H1 (cell line): ENCODE data around the gene FOXC1. TPM values are rescaled to one million over a fixed set of nuclear protein-coding genes. Genes with fewer than 3 reads are reported as not detected.

Experiments
- EP300 ChIP-seq, 2 experiments: IDR thresholded peaks; 1 replicate in 1 of 2; 2 replicates in 1 of 2; pipeline ENCODE4 v1.6.1; 2011 to 2012; ENCODE audit warnings: low read depth in 2 of 2, low read length in 2 of 2, mild to moderate bottlenecking in 2 of 2, borderline replicate concordance in 1 of 2, inconsistent platforms in 1 of 2, moderate library complexity in 1 of 2
- POLR2A ChIP-seq, 2 experiments: IDR thresholded peaks; 1 replicate in 1 of 2; 2 replicates in 1 of 2; pipeline ENCODE4 v1.6.1; 2011; ENCODE audit warnings: low read depth in 2 of 2, low read length in 2 of 2, mild to moderate bottlenecking in 2 of 2; ENCODE audit errors: control extremely low read depth in 1 of 2
- POLR2AphosphoS5 ChIP-seq: IDR thresholded peaks from 2 replicates; pipeline ENCODE4 v1.6.1; 2011; ENCODE audit warnings: low read depth, low read length
- RBBP5 ChIP-seq: IDR thresholded peaks from 2 replicates; pipeline ENCODE4 v1.7.1; 2012; ENCODE audit warnings: low read depth, mild to moderate bottlenecking, inconsistent platforms, low read length, moderate library complexity, borderline replicate concordance
- SP2 ChIP-seq: IDR thresholded peaks from 2 replicates; pipeline ENCODE4 v1.6.1; 2012; ENCODE audit warnings: mild to moderate bottlenecking, low read length, inconsistent platforms
- TAF1 ChIP-seq: IDR thresholded peaks from 2 replicates; pipeline ENCODE4 v1.6.1; 2011; ENCODE audit warnings: mild to moderate bottlenecking, low read depth, low read length
- polyA plus RNA-seq, 7 experiments: library from polyadenylated mRNA; depleted of rRNA in 3 of 7; stranded (reverse) in 5 of 7; unstranded in 2 of 7; fragments of >200 nt in 5 of 7; fragments of 200-250 nt in 2 of 7; gene quantifications; 1 replicate in 5 of 7; 2 replicates in 1 of 7; 4 replicates in 1 of 7; pipeline versions ENCODE4 v1.2.1 to v1.2.3, GENCODE V29; 2011 to 2013; ENCODE audit warnings: missing spikeins in 2 of 7, mixed read lengths in 2 of 7
- total RNA-seq: library from RNA; stranded (reverse); fragmentation: NEBNext Ultra II Directional; extraction: Animal tissue kit (Norgen Biotek cat#: 25700); gene quantifications from 2 replicates; pipeline ENCODE4 v1.2.1, GENCODE V29; 2021
- TF ChIP-seq, protein P1 (sequence below): IDR thresholded peaks from 2 replicates; pipeline ENCODE4 v1.6.1; 2012; ENCODE audit warnings: low read length, inconsistent platforms
- TF ChIP-seq, protein P2 (sequence below): IDR thresholded peaks from 2 replicates; pipeline ENCODE4 v1.6.1; 2011; ENCODE audit warnings: low read depth, mild to moderate bottlenecking, low read length; ENCODE audit not compliant: insufficient read depth

FOXC1 gene
- total and polyA plus RNA-seq, 2 of the 8 experiments (the other 6 are each of a cell fraction or from before 2014, with no cell fraction given): 0.22 TPM; not detected in 1

DNA sequence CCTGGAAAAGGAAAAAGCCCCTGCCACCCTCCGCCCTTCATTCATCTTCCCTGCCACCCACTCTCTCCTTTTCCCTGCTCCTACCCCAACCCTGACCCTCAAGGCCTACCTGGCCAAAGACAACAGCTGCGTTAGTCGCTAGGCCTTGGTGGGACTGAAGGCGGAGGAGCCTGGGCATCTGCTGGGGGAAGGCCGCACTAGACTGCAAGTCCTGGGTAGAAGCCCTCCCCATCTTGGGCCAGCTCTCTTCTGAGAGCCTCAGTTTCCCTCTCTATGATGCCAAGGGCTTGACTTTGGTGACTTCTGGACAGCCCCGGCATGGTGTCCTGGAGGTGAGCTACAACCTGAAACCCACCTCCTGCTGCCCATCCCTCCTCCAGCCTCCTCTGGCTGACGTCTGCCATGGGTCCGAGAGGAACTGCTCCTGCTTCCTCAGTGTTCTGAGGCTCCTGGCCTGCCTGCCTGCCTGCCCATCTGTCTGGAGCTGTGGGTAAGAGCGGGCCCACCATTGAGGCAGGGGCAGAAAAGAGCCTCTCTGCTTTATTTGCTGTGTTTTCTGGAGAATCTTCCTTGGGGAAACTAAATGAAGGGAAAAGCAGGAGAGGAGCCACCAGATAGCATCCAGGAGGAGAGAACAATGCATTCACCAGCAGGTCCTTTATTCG lies 7.5 kb upstream of the FOXC1 start (continued):
- TF ChIP-seq, protein P1, sequence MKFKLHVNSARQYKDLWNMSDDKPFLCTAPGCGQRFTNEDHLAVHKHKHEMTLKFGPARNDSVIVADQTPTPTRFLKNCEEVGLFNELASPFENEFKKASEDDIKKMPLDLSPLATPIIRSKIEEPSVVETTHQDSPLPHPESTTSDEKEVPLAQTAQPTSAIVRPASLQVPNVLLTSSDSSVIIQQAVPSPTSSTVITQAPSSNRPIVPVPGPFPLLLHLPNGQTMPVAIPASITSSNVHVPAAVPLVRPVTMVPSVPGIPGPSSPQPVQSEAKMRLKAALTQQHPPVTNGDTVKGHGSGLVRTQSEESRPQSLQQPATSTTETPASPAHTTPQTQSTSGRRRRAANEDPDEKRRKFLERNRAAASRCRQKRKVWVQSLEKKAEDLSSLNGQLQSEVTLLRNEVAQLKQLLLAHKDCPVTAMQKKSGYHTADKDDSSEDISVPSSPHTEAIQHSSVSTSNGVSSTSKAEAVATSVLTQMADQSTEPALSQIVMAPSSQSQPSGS: no peak
- no peak for TF ChIP-seq RBBP5
- TF ChIP-seq EP300 (IDR thresholded peaks at IDR 0.05; ENCODE audit: borderline replicate concordance in 1 of 2, low read depth in 2 of 2, low read length in 2 of 2): no peak
- TF ChIP-seq TAF1: no peak
- no peak for TF ChIP-seq SP2
- TF ChIP-seq POLR2A (IDR thresholded peaks at IDR 0.05; ENCODE audit: control extremely low read depth in 1 of 2, low read depth in 2 of 2, low read length in 2 of 2): no peak
- TF ChIP-seq, protein P2, sequence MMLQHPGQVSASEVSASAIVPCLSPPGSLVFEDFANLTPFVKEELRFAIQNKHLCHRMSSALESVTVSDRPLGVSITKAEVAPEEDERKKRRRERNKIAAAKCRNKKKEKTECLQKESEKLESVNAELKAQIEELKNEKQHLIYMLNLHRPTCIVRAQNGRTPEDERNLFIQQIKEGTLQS: no peak
- TF ChIP-seq POLR2AphosphoS5: no peak
